Measurements from ENCODE around the gene SULT1A2. TPM values are rescaled to one million over a fixed set of nuclear protein-coding genes. Genes with fewer than 3 reads are reported as not detected.
"Not testable (repeated sequence)": the region's sequence is repeated elsewhere in the genome, so short reads cannot be mapped to it uniquely, and the experiment has no call there.

SULT1A2 gene
- total RNA-seq, 2 donors from 2014 or later: 1.3 to 2.3 TPM

- TF ChIP-seq POLR2A (IDR thresholded peaks at IDR 0.05) (no peak), CTCF (IDR thresholded peaks at IDR 0.05) (no peak)
- no peak for ATAC-seq
- no peaks in the 10 kb centered on the region for H3K36me3 ChIP-seq (replicated peaks in 1 of 2; ENCODE audit: insufficient read depth in 1 of 2, low read depth in 2 of 2)
- H3K9me3 ChIP-seq: no peaks in the 10 kb centered on the region
- H3K27ac ChIP-seq: no peak overlapping the region
- no peaks in the 10 kb centered on the region for H3K4me1 ChIP-seq
- H3K4me3 ChIP-seq: no peak overlapping the region
- intact Hi-C loops (cut with DNase I): no loop called here
- DNase-seq: no peak
- WGBS, 2 donors: 93 to 98% methylated on average over 4 of the region's 4 CpGs
- H3K27me3 ChIP-seq: no peaks in the 10 kb centered on the region
Observed at GRCh38 chr16:28569968-28570752, 26.7 kb downstream of the SULT1A2 start.

- Histone ChIP-seq H3K27me3 (no peaks in the 10 kb centered on the region), H3K4me3 (no peak overlapping the region), H3K36me3 (replicated peaks in 1 of 2; ENCODE audit: insufficient read depth in 1 of 2, low read depth in 2 of 2) (no peaks in the 10 kb centered on the region), H3K27ac (no peak overlapping the region), H3K4me1 (no peaks in the 10 kb centered on the region), H3K9me3 (no peaks in the 10 kb centered on the region)
- intact Hi-C loops (cut with DNase I): no loop called here
- no peak for ATAC-seq
- TF ChIP-seq POLR2A (IDR thresholded peaks at IDR 0.05): no peak
- DNase-seq: no peak
- WGBS, 2 donors: 88 to 96% methylated on average over 5 of the region's 5 CpGs
Observed at GRCh38 chr16:28569021-28569420, 27.8 kb downstream of the SULT1A2 start.

GRCh38 chr16:28567292-28567691, 29.6 kb downstream of the SULT1A2 start:
- intact Hi-C loops (cut with DNase I): no loop called here
- WGBS, 2 donors: 91 to 97% methylated on average over 2 of the region's 2 CpGs
- Histone ChIP-seq H3K4me1 (no peaks in the 10 kb centered on the region), H3K36me3 (replicated peaks in 1 of 2; ENCODE audit: insufficient read depth in 1 of 2, low read depth in 2 of 2) (no peaks in the 10 kb centered on the region), H3K4me3 (no peak overlapping the region), H3K27me3 (no peaks in the 10 kb centered on the region), H3K27ac (no peak overlapping the region), H3K9me3 (no peaks in the 10 kb centered on the region)
- DNase-seq (no peak), ATAC-seq (no peak)
- TF ChIP-seq CTCF (IDR thresholded peaks at IDR 0.05) (no peak), POLR2A (IDR thresholded peaks at IDR 0.05) (no peak)

- H3K27ac ChIP-seq; H3K36me3 ChIP-seq (replicated peaks in 1 of 2; ENCODE audit: insufficient read depth in 1 of 2, low read depth in 2 of 2); DNase-seq; H3K4me1 ChIP-seq; H3K4me3 ChIP-seq; intact Hi-C loops (cut with DNase I); ATAC-seq; H3K27me3 ChIP-seq; H3K9me3 ChIP-seq: not testable (repeated sequence)
- WGBS, 2 donors: 92 to 100% methylated on average over 3 to 4 of the region's 4 CpGs
Observed at GRCh38 chr16:28566233-28566925, 30.5 kb downstream of the SULT1A2 start.

GRCh38 chr16:28563218-28563617, 33.6 kb downstream of the SULT1A2 start:
- WGBS, 2 donors: 85 to 90% methylated on average over 6 of the region's 6 CpGs
- Histone ChIP-seq H3K4me3 (no peak overlapping the region), H3K9me3 (no peaks in the 10 kb centered on the region), H3K27me3 (no peaks in the 10 kb centered on the region), H3K4me1 (peaks cover 10% of the 10 kb centered on the region), H3K36me3 (replicated peaks in 1 of 2; ENCODE audit: insufficient read depth in 1 of 2, low read depth in 2 of 2) (no peaks in the 10 kb centered on the region), H3K27ac (no peak overlapping the region)
- ATAC-seq (no peak), DNase-seq (no peak)
- intact Hi-C loops (cut with DNase I): no loop called here
- TF ChIP-seq CTCF (IDR thresholded peaks at IDR 0.05) (no peak), POLR2A (IDR thresholded peaks at IDR 0.05) (no peak)

Measured in body of pancreas (tissue), 4 donors.